Activated CD8-positive, alpha-beta memory T cell treated with anti-CD3 and anti-CD28 coated beads for 36 hours (primary cell): Measurements from ENCODE around the gene GMPR. TPM values are rescaled to one million over a fixed set of nuclear protein-coding genes. Genes with fewer than 3 reads are reported as not detected.

ENCODE experiments used
- CTCF ChIA-PET: fragments of 350-600 bp; sonication (Branson Sonifier 250); formaldehyde crosslinking; loops from one replicate; lab custom pipeline; 2021; ENCODE audit warnings: antibody characterized with exemption; lab: Charles Lee
- POLR2A ChIA-PET: fragments of 350-600 bp; sonication (Branson Sonifier 250); formaldehyde crosslinking; loops from one replicate; lab custom pipeline; 2021; ENCODE audit warnings: antibody characterized with exemption; lab: Charles Lee
- total RNA-seq, 2 experiments: library from RNA; stranded (reverse); gene quantifications; one replicate each; pipeline ENCODE4 v1.2.3, GENCODE V29; 2021

GMPR gene
- total RNA-seq, 2 experiments from 2014 or later, result 0.80 to 0.92 TPM

GRCh38 chr6:16284472-16284871, 46.1 kb downstream of the GMPR start:
- CTCF ChIA-PET, result no interaction called here
- POLR2A ChIA-PET, result no interaction called here

- ChIA-PET POLR2A (interaction anchor here (0.6 to 0.7 kb wide), 2 partner anchors 11 to 469 kb away, joined by 5 to 11 read pairs; no protein-coding TSS in a partner anchor), CTCF (interaction anchor here (0.6 to 2.9 kb wide), 6 partner anchors 8 to 859 kb away, joined by 3 to 13 read pairs (median 5); no protein-coding TSS in a partner anchor)
Observed at GRCh38 chr6:16285467-16286150, 47.2 kb downstream of the GMPR start.

- ChIA-PET POLR2A (no interaction called here), CTCF (interaction anchor here (0.6 to 2.9 kb wide), 6 partner anchors 9 to 859 kb away, joined by 3 to 13 read pairs (median 5); no protein-coding TSS in a partner anchor)
Observed at GRCh38 chr6:16286151-16286522, 47.8 kb downstream of the GMPR start.

GRCh38 chr6:16288163-16288562, 49.8 kb downstream of the GMPR start:
- POLR2A ChIA-PET, result no interaction called here

GRCh38 chr6:16291739-16292138, 53.4 kb downstream of the GMPR start:
- POLR2A ChIA-PET, result no interaction called here
- CTCF ChIA-PET, result no interaction called here

More at GRCh38 chr6:16288163-16288562, 49.8 kb downstream of the GMPR start:
- CTCF ChIA-PET, result interaction anchor here (2.9 kb wide), 1 partner anchor 10 kb away, joined by 13 read pairs; no protein-coding TSS in a partner anchor

- ChIA-PET POLR2A (no interaction called here), CTCF (no interaction called here)
Observed at GRCh38 chr6:16292432-16292831, 54.0 kb downstream of the GMPR start.

GRCh38 chr6:16292942-16293341, 54.6 kb downstream of the GMPR start:
- CTCF ChIA-PET, result no interaction called here

GRCh38 chr6:16294371-16294770, 56.0 kb downstream of the GMPR start:
- POLR2A ChIA-PET, result no interaction called here
- CTCF ChIA-PET, result interaction anchor here (0.6 kb wide), 1 partner anchor 22 kb away, joined by 3 read pairs; no protein-coding TSS in a partner anchor

More at GRCh38 chr6:16292942-16293341, 54.6 kb downstream of the GMPR start:
- POLR2A ChIA-PET, result no interaction called here

- CTCF ChIA-PET, result no interaction called here
- POLR2A ChIA-PET, result no interaction called here
Observed at GRCh38 chr6:16295060-16295459, 56.7 kb downstream of the GMPR start.

GRCh38 chr6:16295471-16295870, 57.1 kb downstream of the GMPR start:
- CTCF ChIA-PET, result no interaction called here
- POLR2A ChIA-PET, result no interaction called here

- POLR2A ChIA-PET, result interaction anchor here (0.6 to 0.7 kb wide), 2 partner anchors 11 to 78 kb away, joined by 5 to 10 read pairs; no protein-coding TSS in a partner anchor
- CTCF ChIA-PET, result interaction anchor here (1.2 kb wide), 1 partner anchor 9 kb away, joined by 3 read pairs; no protein-coding TSS in a partner anchor
Observed at GRCh38 chr6:16296061-16296670, 57.8 kb downstream of the GMPR start.

- ChIA-PET CTCF (interaction anchor here (3.3 kb wide), 1 partner anchor 13 kb away, joined by 13 read pairs; no protein-coding TSS in a partner anchor), POLR2A (no interaction called here)
Observed at GRCh38 chr6:16299861-16300260, 61.5 kb downstream of the GMPR start.

- POLR2A ChIA-PET, result no interaction called here
- CTCF ChIA-PET, result no interaction called here
Observed at GRCh38 chr6:16301511-16301910, 63.1 kb downstream of the GMPR start.

- POLR2A ChIA-PET, result interaction anchor here (0.6 kb wide), 1 partner anchor 16 kb away, joined by 3 read pairs; no protein-coding TSS in a partner anchor
- CTCF ChIA-PET, result no interaction called here
Observed at GRCh38 chr6:16302721-16303552, 64.5 kb downstream of the GMPR start.

GRCh38 chr6:16305246-16305725, 66.9 kb downstream of the GMPR start:
- POLR2A ChIA-PET, result no interaction called here
- CTCF ChIA-PET, result interaction anchor here (0.9 kb wide), 1 partner anchor 9 kb away, joined by 3 read pairs; no protein-coding TSS in a partner anchor

- CTCF ChIA-PET, result no interaction called here
- POLR2A ChIA-PET, result no interaction called here
Observed at GRCh38 chr6:16305788-16306187, 67.4 kb downstream of the GMPR start.

GRCh38 chr6:16306334-16306733, 67.9 kb downstream of the GMPR start:
- ChIA-PET CTCF (no interaction called here), POLR2A (no interaction called here)

- ChIA-PET POLR2A (no interaction called here), CTCF (no interaction called here)
Observed at GRCh38 chr6:16311763-16312162, 73.4 kb downstream of the GMPR start.

- POLR2A ChIA-PET, result no interaction called here
- CTCF ChIA-PET, result interaction anchor here (1.0 kb wide), 1 partner anchor 100 kb away, joined by 3 read pairs; no protein-coding TSS in a partner anchor
Observed at GRCh38 chr6:16313732-16314131, 75.3 kb downstream of the GMPR start.
